ENCODE results near the gene NANOS2. TPM values are rescaled to one million over a fixed set of nuclear protein-coding genes. Genes with fewer than 3 reads are reported as not detected.

NANOS2 gene
- total RNA-seq, 1 donor from 2014 or later: not detected

GRCh38 chr19:45876411-45877197 lies 38.0 kb downstream of the NANOS2 start:
- TF ChIP-seq CTCF (conservative IDR thresholded peaks at IDR 0.05): no peak
- Mint-ChIP-seq H3K27me3 (ENCODE audit: low read depth) (peaks cover 12% of the 10 kb centered on the region), H3K9me3 (no peaks in the 10 kb centered on the region), H3K4me3 (no peak overlapping the region), H3K27ac (ENCODE audit: unreplicated experiment) (peak overlapping the region; percentile 92), H3K36me3 (ENCODE audit: low read depth) (no peaks in the 10 kb centered on the region), H3K4me1 (peaks cover 41% of the 10 kb centered on the region)
- DNase-seq (ENCODE audit: low read depth, low spot score): no peak

- no peaks in the 10 kb centered on the region for H3K36me3 Mint-ChIP-seq (ENCODE audit: low read depth)
- no peak for TF ChIP-seq CTCF (conservative IDR thresholded peaks at IDR 0.05)
- peaks cover 12% of the 10 kb centered on the region for H3K27me3 Mint-ChIP-seq (ENCODE audit: low read depth)
These were observed 38.5 kb downstream of the NANOS2 start for GRCh38 chr19:45876161-45876410.

GRCh38 chr19:45874620-45874966 lies 40.0 kb downstream of the NANOS2 start:
- H3K4me3 Mint-ChIP-seq: no peak overlapping the region

More at GRCh38 chr19:45876161-45876410, 38.5 kb downstream of the NANOS2 start:
- no peaks in the 10 kb centered on the region for H3K9me3 Mint-ChIP-seq
- DNase-seq (ENCODE audit: low read depth, low spot score): no peak
- no peak overlapping the region for H3K4me3 Mint-ChIP-seq
- H3K27ac Mint-ChIP-seq (ENCODE audit: unreplicated experiment): no peak overlapping the region
- peaks cover 41% of the 10 kb centered on the region for H3K4me1 Mint-ChIP-seq

GRCh38 chr19:45873219-45873772 lies 41.3 kb downstream of the NANOS2 start:
- H3K36me3 Mint-ChIP-seq (ENCODE audit: low read depth): no peaks in the 10 kb centered on the region
- peaks cover 27% of the 10 kb centered on the region for H3K4me1 Mint-ChIP-seq
- H3K27ac Mint-ChIP-seq (ENCODE audit: unreplicated experiment): no peak overlapping the region
- H3K27me3 Mint-ChIP-seq (ENCODE audit: low read depth): peaks cover 20% of the 10 kb centered on the region
- DNase-seq (ENCODE audit: low read depth, low spot score): no peak
- no peak for TF ChIP-seq CTCF (conservative IDR thresholded peaks at IDR 0.05)
- H3K9me3 Mint-ChIP-seq: no peaks in the 10 kb centered on the region
- H3K4me3 Mint-ChIP-seq: no peak overlapping the region

More at GRCh38 chr19:45874620-45874966, 40.0 kb downstream of the NANOS2 start:
- no peak for TF ChIP-seq CTCF (conservative IDR thresholded peaks at IDR 0.05)
- Mint-ChIP-seq H3K27ac (ENCODE audit: unreplicated experiment) (no peak overlapping the region), H3K36me3 (ENCODE audit: low read depth) (no peaks in the 10 kb centered on the region), H3K4me1 (peaks cover 37% of the 10 kb centered on the region), H3K9me3 (no peaks in the 10 kb centered on the region), H3K27me3 (ENCODE audit: low read depth) (peaks cover 12% of the 10 kb centered on the region)
- no peak for DNase-seq (ENCODE audit: low read depth, low spot score)

- H3K27ac Mint-ChIP-seq (ENCODE audit: unreplicated experiment): no peak overlapping the region
- no peaks in the 10 kb centered on the region for H3K36me3 Mint-ChIP-seq (ENCODE audit: low read depth)
- TF ChIP-seq CTCF (conservative IDR thresholded peaks at IDR 0.05): no peak
- no peaks in the 10 kb centered on the region for H3K9me3 Mint-ChIP-seq
- peaks cover 21% of the 10 kb centered on the region for H3K4me1 Mint-ChIP-seq
- H3K27me3 Mint-ChIP-seq (ENCODE audit: low read depth): peaks cover 30% of the 10 kb centered on the region
- H3K4me3 Mint-ChIP-seq: no peak overlapping the region
- no peak for DNase-seq (ENCODE audit: low read depth, low spot score)
These were observed 42.3 kb downstream of the NANOS2 start for GRCh38 chr19:45872095-45872919.

All from neural crest cell (in vitro differentiated cells).